PC-3 (cell line): ENCODE data around the gene KRT2. TPM values are rescaled to one million over a fixed set of nuclear protein-coding genes. Genes with fewer than 3 reads are reported as not detected.

ENCODE experiments used
- ATAC-seq: fragments of 200-7000 bp; cut with Tn5 transposase; 2 replicates; pipeline ENCODE4 v1.9.1; 2020; ENCODE audit warnings: mild to moderate bottlenecking, moderate library complexity
- BruUV-seq: library from RNA; stranded (reverse); fragments of 400-500 nt; replicated peaks from 2 replicates; lab custom pipeline; 2021; lab: Mats Ljungman, UMichigan
- CTCF ChIA-PET: fragments of 300-600 bp; sonication (Branson Sonifier 250); formaldehyde crosslinking; loops from one replicate; lab custom pipeline; 2022; ENCODE audit warnings: antibody characterized with exemption; lab: Charles Lee
- POLR2A ChIA-PET: fragments of 300-600 bp; sonication (Branson Sonifier 250); formaldehyde crosslinking; loops from one replicate; lab custom pipeline; 2022; ENCODE audit warnings: antibody characterized with exemption; ENCODE audit not compliant: unreplicated experiment; lab: Charles Lee
- DNase-seq: peaks from one replicate; pipeline ENCODE4 v3.0.0-alpha.2; 2015
- H2AFZ ChIP-seq: fragments of 300-600 bp; sonication (generic); 2 replicates; pipeline ENCODE4 v1.6.0; 2016; ENCODE audit warnings: antibody characterized with exemption, low read length
- H3F3A ChIP-seq: fragments of 300-600 bp; sonication (generic); one replicate; pipeline ENCODE4 v1.6.0; 2017; ENCODE audit warnings: antibody characterized with exemption, low read length, control low read depth, mild to moderate bottlenecking; ENCODE audit not compliant: unreplicated experiment
- H3K27ac ChIP-seq: fragments of 300-600 bp; sonication (generic); 2 replicates; pipeline ENCODE4 v1.5.1; 2016; ENCODE audit warnings: mild to moderate bottlenecking, low read length
- H3K27me3 ChIP-seq: fragments of 300-600 bp; sonication (generic); 2 replicates; pipeline ENCODE4 v1.6.1; 2016; ENCODE audit warnings: low read length, mixed read lengths
- H3K36me3 ChIP-seq: fragments of 300-600 bp; sonication (generic); 2 replicates; pipeline ENCODE4 v1.6.1; 2016; ENCODE audit warnings: low read depth, mixed run types, low read length, mixed read lengths
- H3K4me1 ChIP-seq: fragments of 300-600 bp; sonication (generic); 2 replicates; pipeline ENCODE4 v1.5.1; 2016; ENCODE audit warnings: low read length; ENCODE audit not compliant: insufficient read depth
- H3K4me2 ChIP-seq: fragments of 300-600 bp; sonication (generic); 2 replicates; pipeline ENCODE4 v1.6.0; 2016; ENCODE audit warnings: low read length
- H3K4me3 ChIP-seq: fragments of 300-600 bp; sonication (generic); 2 replicates; pipeline ENCODE4 v1.5.1; 2016; ENCODE audit warnings: mild to moderate bottlenecking, low read length, mixed read lengths
- H3K79me2 ChIP-seq: fragments of 300-600 bp; sonication (generic); 2 replicates; pipeline ENCODE4 v1.6.1; 2017; ENCODE audit warnings: low read length, mixed read lengths
- H3K9ac ChIP-seq: fragments of 300-600 bp; sonication (generic); 2 replicates; pipeline ENCODE4 v1.6.0; 2016; ENCODE audit warnings: mild to moderate bottlenecking, low read length
- H3K9me2 ChIP-seq: fragments of 300-600 bp; sonication (generic); replicated peaks from 2 replicates; pipeline ENCODE4 v1.6.1; 2016; ENCODE audit warnings: mixed run types, low read length, mixed read lengths
- H3K9me3 ChIP-seq: fragments of 300-600 bp; sonication (generic); 2 replicates; pipeline ENCODE4 v1.6.1; 2016; ENCODE audit warnings: low read length, mixed read lengths
- H4K20me1 ChIP-seq: fragments of 300-600 bp; sonication (generic); 2 replicates; pipeline ENCODE4 v1.6.1; 2016; ENCODE audit warnings: low read length, mixed read lengths
- EZH2 ChIP-seq: fragments of 300-600 bp; sonication (generic); IDR thresholded peaks from one replicate; pipeline ENCODE4 v1.6.1; 2017; ENCODE audit warnings: antibody characterized with exemption, mild to moderate bottlenecking, low read length; ENCODE audit not compliant: unreplicated experiment
- EZH2phosphoT487 ChIP-seq: fragments of 300-600 bp; sonication (generic); IDR thresholded peaks from 2 replicates; pipeline ENCODE4 v1.6.1; 2018; ENCODE audit warnings: mild to moderate bottlenecking, antibody characterized with exemption, low read length, borderline replicate concordance
- intact Hi-C: fragments of 100-400 bp; cut with micrococcal nuclease; formaldehyde crosslinking; loops from 2 replicates; pipeline ENCODE4 v1.9.0; 2023
- total RNA-seq: library from RNA; depleted of rRNA; stranded (reverse); fragments of >200 nt; gene quantifications from 2 replicates; pipeline ENCODE4 v1.2.3, GENCODE V29; 2014
- TF ChIP-seq, protein P1 (sequence below): fragments of 300-600 bp; sonication (generic); conservative IDR thresholded peaks from 2 replicates; pipeline ENCODE4 v1.5.1; 2017; ENCODE audit warnings: antibody characterized with exemption, low read depth, mild to moderate bottlenecking, low read length

KRT2 gene
- total RNA-seq, 1 experiment from 2014 or later: not detected

DNA sequence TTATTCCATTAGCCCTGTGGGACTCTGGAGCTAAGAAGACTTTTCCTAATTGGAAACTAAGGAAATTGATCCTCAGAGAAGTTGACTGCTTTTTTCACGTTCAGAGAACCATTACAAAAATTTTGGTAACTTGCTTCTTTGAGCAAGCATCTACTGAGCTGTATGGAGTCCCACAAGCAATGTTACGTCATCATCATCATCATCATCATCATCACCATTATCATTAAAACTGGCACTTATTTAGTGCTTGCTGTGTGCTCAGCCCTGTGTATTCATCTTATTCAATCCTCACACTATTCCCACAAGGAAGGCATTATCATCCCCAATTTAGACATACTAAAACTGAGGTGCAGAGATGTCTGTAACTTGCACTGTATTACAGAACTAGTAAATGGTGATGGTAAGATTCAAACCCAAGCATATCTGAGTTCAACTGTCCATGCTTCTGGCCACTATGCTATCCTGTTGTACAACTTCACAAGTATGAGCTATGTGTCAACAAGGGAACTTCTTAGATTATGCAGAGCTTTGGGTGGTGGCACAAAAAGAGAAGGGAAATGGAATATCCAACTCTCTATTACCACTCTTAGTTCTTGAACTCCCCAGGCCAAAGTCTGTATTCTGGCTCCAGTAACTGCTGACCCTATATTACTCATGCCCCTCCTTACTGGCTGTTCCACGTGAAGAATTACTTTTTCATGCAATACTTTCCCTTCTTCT, 21.9 kb upstream of the KRT2 start:
- no peak overlapping the region for H3K4me2 ChIP-seq
- ChIA-PET CTCF (no interaction called here), POLR2A (no interaction called here)
- no peaks in the 10 kb centered on the region for H3K4me1 ChIP-seq
- DNase-seq (no peak), ATAC-seq (no peak)
- H2AFZ ChIP-seq: no peak overlapping the region
- H3F3A ChIP-seq: no peaks in the 10 kb centered on the region
- TF ChIP-seq, protein P1, sequence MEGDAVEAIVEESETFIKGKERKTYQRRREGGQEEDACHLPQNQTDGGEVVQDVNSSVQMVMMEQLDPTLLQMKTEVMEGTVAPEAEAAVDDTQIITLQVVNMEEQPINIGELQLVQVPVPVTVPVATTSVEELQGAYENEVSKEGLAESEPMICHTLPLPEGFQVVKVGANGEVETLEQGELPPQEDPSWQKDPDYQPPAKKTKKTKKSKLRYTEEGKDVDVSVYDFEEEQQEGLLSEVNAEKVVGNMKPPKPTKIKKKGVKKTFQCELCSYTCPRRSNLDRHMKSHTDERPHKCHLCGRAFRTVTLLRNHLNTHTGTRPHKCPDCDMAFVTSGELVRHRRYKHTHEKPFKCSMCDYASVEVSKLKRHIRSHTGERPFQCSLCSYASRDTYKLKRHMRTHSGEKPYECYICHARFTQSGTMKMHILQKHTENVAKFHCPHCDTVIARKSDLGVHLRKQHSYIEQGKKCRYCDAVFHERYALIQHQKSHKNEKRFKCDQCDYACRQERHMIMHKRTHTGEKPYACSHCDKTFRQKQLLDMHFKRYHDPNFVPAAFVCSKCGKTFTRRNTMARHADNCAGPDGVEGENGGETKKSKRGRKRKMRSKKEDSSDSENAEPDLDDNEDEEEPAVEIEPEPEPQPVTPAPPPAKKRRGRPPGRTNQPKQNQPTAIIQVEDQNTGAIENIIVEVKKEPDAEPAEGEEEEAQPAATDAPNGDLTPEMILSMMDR: no peak
- TF ChIP-seq EZH2phosphoT487: no peak
- TF ChIP-seq EZH2: no peak
- intact Hi-C loops: no loop called here
- H3K27me3 ChIP-seq: peaks cover 39% of the 10 kb centered on the region
- no peaks in the 10 kb centered on the region for H4K20me1 ChIP-seq
- H3K9ac ChIP-seq: no peak overlapping the region
- no peaks in the 10 kb centered on the region for H3K36me3 ChIP-seq
- no peaks in the 10 kb centered on the region for H3K9me3 ChIP-seq
- H3K27ac ChIP-seq: no peak overlapping the region
- no peaks in the 10 kb centered on the region for H3K9me2 ChIP-seq
- H3K4me3 ChIP-seq: no peak overlapping the region
- no TSS peak for BruUV-seq
- H3K79me2 ChIP-seq: no peaks in the 10 kb centered on the region

DNA sequence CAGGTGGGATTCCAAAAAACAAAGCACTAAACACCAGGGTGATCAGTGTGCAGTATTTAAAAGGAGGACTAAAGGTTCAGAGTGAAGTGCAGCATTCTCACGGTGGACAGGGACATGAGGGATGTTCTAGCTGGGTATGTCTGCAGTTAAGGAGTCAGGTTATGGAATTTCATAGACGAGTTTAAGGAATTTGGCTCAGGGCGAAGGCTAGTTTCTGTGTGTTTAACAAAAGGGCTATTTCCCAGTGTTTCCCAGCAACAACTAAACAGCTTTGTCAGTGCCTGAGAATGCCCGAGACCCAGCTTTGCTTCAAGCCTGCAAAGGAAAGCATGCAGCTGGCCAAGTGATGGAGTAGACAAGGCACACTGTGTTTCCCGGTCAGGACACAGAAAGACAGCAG, 21.2 kb upstream of the KRT2 start:
- Histone ChIP-seq H4K20me1 (no peaks in the 10 kb centered on the region), H3K4me2 (no peak overlapping the region), H3K79me2 (no peaks in the 10 kb centered on the region), H3K4me3 (no peak overlapping the region), H3K9me2 (no peaks in the 10 kb centered on the region), H3K9me3 (no peaks in the 10 kb centered on the region), H3K9ac (no peak overlapping the region), H3F3A (no peaks in the 10 kb centered on the region), H3K36me3 (no peaks in the 10 kb centered on the region), H3K27ac (no peak overlapping the region), H3K27me3 (peaks cover 33% of the 10 kb centered on the region), H3K4me1 (no peaks in the 10 kb centered on the region), H2AFZ (no peak overlapping the region)
- no TSS peak for BruUV-seq
- CTCF ChIA-PET: no interaction called here
- POLR2A ChIA-PET: no interaction called here
- TF ChIP-seq EZH2: no peak
- TF ChIP-seq EZH2phosphoT487: no peak
- TF ChIP-seq, protein P1: no peak
- DNase-seq (no peak), ATAC-seq (no peak)
- intact Hi-C loops: no loop called here

DNA sequence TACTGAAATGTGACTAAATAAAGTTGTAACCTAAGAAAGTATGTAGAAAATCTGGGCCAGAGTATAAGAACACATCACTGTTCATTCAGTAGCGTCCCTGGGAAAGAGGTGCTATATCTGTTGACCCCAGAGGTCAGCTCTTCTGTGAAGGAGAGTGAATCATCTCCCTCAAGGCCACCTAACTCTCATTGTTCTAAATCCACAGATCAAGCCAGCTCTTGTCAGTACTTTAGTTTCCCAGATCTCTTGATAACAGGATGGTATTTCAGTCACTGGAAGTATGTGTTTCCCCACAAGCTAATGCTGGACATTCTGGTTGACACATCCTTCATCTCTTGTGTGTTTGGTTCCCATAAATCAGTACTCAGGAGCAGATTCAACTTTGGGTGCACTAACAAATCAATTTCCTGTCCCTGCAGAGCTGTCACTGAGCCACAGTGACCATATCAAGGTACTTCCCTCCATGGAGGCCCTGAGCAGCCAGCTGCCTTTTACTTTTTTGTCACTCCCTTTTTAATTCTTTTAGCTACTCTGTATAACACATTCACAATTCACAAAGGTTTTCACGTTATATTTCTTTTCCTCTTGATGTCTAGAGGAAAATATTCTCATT, 20.4 kb upstream of the KRT2 start:
- H3K27ac ChIP-seq: no peak overlapping the region
- H3K4me3 ChIP-seq: no peak overlapping the region
- no peak overlapping the region for H3K9ac ChIP-seq
- no peak for ATAC-seq
- TF ChIP-seq EZH2 (no peak), EZH2phosphoT487 (no peak)
- TF ChIP-seq, protein P1: no peak
- no peaks in the 10 kb centered on the region for H4K20me1 ChIP-seq
- intact Hi-C loops: no loop called here
- H3K9me3 ChIP-seq: no peaks in the 10 kb centered on the region
- H3K4me2 ChIP-seq: no peak overlapping the region
- no peak overlapping the region for H2AFZ ChIP-seq
- H3K36me3 ChIP-seq: no peaks in the 10 kb centered on the region
- H3F3A ChIP-seq: no peaks in the 10 kb centered on the region
- H3K27me3 ChIP-seq: peaks cover 27% of the 10 kb centered on the region
- no TSS peak for BruUV-seq
- ChIA-PET CTCF (interaction anchor here (0.7 kb wide), 1 partner anchor 198 kb away, joined by 3 read pairs; no protein-coding TSS in a partner anchor), POLR2A (no interaction called here)
- no peaks in the 10 kb centered on the region for H3K4me1 ChIP-seq
- H3K9me2 ChIP-seq: no peaks in the 10 kb centered on the region
- peak; percentile 10 for DNase-seq
- no peaks in the 10 kb centered on the region for H3K79me2 ChIP-seq
